GM12878 (cell line): ENCODE measurements around the gene ASPDH. TPM values are rescaled to one million over a fixed set of nuclear protein-coding genes. Genes with fewer than 3 reads are reported as not detected.

Experiments
- ATAC-seq: fragments of 200-7000 bp; cut with Tn5 transposase; 3 replicates; pipeline ENCODE4 v1.9.1; 2020; ENCODE audit warnings: mild to moderate bottlenecking, moderate library complexity
- BruUV-seq: library from RNA; stranded (reverse); fragments of 400-500 nt; replicated peaks from 2 replicates; lab custom pipeline; 2021; lab: Mats Ljungman, UMichigan
- CTCF ChIA-PET: fragments of 300-600 bp; sonication (Branson Sonifier 250); formaldehyde crosslinking; extraction: SDS; loops from one replicate; lab custom pipeline; 2021; ENCODE audit warnings: inconsistent platforms; lab: Yijun Ruan, JAX
- POLR2A ChIA-PET: fragments of 350-600 bp; formaldehyde crosslinking; extraction: SDS; loops from one replicate; lab custom pipeline; 2021; ENCODE audit warnings: inconsistent platforms; lab: Charles Lee
- RAD21 ChIA-PET: fragments of 300-600 bp; sonication (Branson Sonifier 250); formaldehyde crosslinking; loops from one replicate; lab custom pipeline; 2023; ENCODE audit warnings: antibody characterized with exemption; ENCODE audit not compliant: unreplicated experiment; lab: Charles Lee
- SMC1A ChIA-PET: fragments of 300-600 bp; sonication (Branson Sonifier 250); formaldehyde crosslinking; loops from one replicate; lab custom pipeline; 2023; ENCODE audit not compliant: unreplicated experiment, uncharacterized antibody; lab: Charles Lee
- DNase-seq: peaks from one replicate; pipeline ENCODE4 v3.0.0-alpha.2; 2011; ENCODE audit warnings: low read depth, low spot score
- FAIRE-seq: peaks from 3 replicates; lab custom pipeline; 2011; peaks lifted over from hg19 to GRCh38; lab: Jason Lieb, UNC
- H2AFZ ChIP-seq: 2 replicates; pipeline ENCODE4 v1.6.0; 2011; ENCODE audit warnings: low read depth, low read length, control low read depth; ENCODE audit not compliant: control insufficient read depth
- H3K27ac ChIP-seq: 2 replicates; pipeline ENCODE4 v1.5.1; 2011; ENCODE audit warnings: control low read depth; ENCODE audit not compliant: control insufficient read depth, insufficient read depth
- H3K27me3 ChIP-seq, 2 experiments: replicated peaks in 1 of 2; 2 replicates each; pipeline versions ENCODE4 v1.6.0 to v1.6.1; 2011; ENCODE audit warnings: low read length in 1 of 2; ENCODE audit not compliant: control insufficient read depth in 2 of 2, insufficient read depth in 2 of 2
- H3K36me3 ChIP-seq, 2 experiments: 2 replicates each; pipeline ENCODE4 v1.5.1; 2011; ENCODE audit warnings: low read length in 1 of 2; ENCODE audit not compliant: control insufficient read depth in 2 of 2, insufficient read depth in 2 of 2
- H3K4me1 ChIP-seq: 2 replicates; pipeline ENCODE4 v1.6.1; 2011; ENCODE audit warnings: mild to moderate bottlenecking, low read length, moderate library complexity, mixed read lengths; ENCODE audit not compliant: control insufficient read depth, insufficient read depth
- H3K4me2 ChIP-seq: 2 replicates; pipeline ENCODE4 v1.6.0; 2011; ENCODE audit warnings: control low read depth; ENCODE audit not compliant: control insufficient read depth, insufficient read depth
- H3K4me3 ChIP-seq: fragments of 200-600 bp; sonication (generic); 2 replicates; pipeline ENCODE4 v1.5.1; 2016
- H3K79me2 ChIP-seq: 2 replicates; pipeline ENCODE4 v1.6.0; 2011; ENCODE audit warnings: low read length; ENCODE audit not compliant: control insufficient read depth, insufficient read depth
- H3K9ac ChIP-seq: 2 replicates; pipeline ENCODE4 v1.8.0; 2011; ENCODE audit warnings: low read length, control low read depth, mixed read lengths; ENCODE audit not compliant: control insufficient read depth, insufficient read depth
- H3K9me3 ChIP-seq: replicated peaks from 3 replicates; pipeline ENCODE4 v1.5.1; 2011; ENCODE audit warnings: mild to moderate bottlenecking, low read length; ENCODE audit not compliant: control insufficient read depth, insufficient read depth
- H4K20me1 ChIP-seq: 2 replicates; pipeline ENCODE4 v1.6.0; 2011; ENCODE audit not compliant: control insufficient read depth, insufficient read depth
- BMI1 ChIP-seq: fragments of 450-650 bp; IDR thresholded peaks from 2 replicates; pipeline ENCODE4 v1.6.1; 2016; ENCODE audit warnings: mild to moderate bottlenecking, moderate library complexity, borderline replicate concordance
- CHD2 ChIP-seq: IDR thresholded peaks from 2 replicates; pipeline ENCODE4 v1.6.1; 2011; ENCODE audit warnings: low read depth, low read length, improper control_type of control experiment, borderline replicate concordance
- EED ChIP-seq: sonication (generic); IDR thresholded peaks from 2 replicates; pipeline ENCODE4 v1.6.1; 2016; ENCODE audit warnings: antibody characterized with exemption, low read depth
- ESRRA ChIP-seq: IDR thresholded peaks from 2 replicates; pipeline ENCODE4 v1.6.1; 2012; ENCODE audit warnings: mild to moderate bottlenecking, low read length, improper control_type of control experiment
- NFXL1 ChIP-seq: fragments of 450-650 bp; IDR thresholded peaks from 2 replicates; pipeline ENCODE4 v1.6.1; 2017; ENCODE audit warnings: antibody characterized with exemption, mild to moderate bottlenecking, borderline replicate concordance
- NR2C2 ChIP-seq: IDR thresholded peaks from 2 replicates; pipeline ENCODE4 v1.6.1; 2011; ENCODE audit warnings: borderline replicate concordance, low read depth; ENCODE audit not compliant: control insufficient read depth, insufficient read length
- PML ChIP-seq: IDR thresholded peaks from 2 replicates; pipeline ENCODE4 v1.6.1; 2012; ENCODE audit warnings: low read length, inconsistent platforms
- POLR2AphosphoS5 ChIP-seq: IDR thresholded peaks from 2 replicates; pipeline ENCODE4 v1.6.1; 2011; ENCODE audit warnings: mild to moderate bottlenecking, low read length, inconsistent platforms
- POU2F2 ChIP-seq: IDR thresholded peaks from 3 replicates; pipeline ENCODE4 v1.6.1; 2011; ENCODE audit warnings: low read depth, mild to moderate bottlenecking, low read length, borderline replicate concordance
- SMAD1 ChIP-seq: fragments of 450-650 bp; IDR thresholded peaks from 2 replicates; pipeline ENCODE4 v1.6.1; 2018; ENCODE audit warnings: mild to moderate bottlenecking, low read depth; ENCODE audit not compliant: partially characterized antibody
- SMAD5 ChIP-seq: IDR thresholded peaks from 2 replicates; pipeline ENCODE4 v1.6.1; 2016; ENCODE audit warnings: antibody characterized with exemption, low read depth
- SPI1 ChIP-seq: IDR thresholded peaks from 2 replicates; pipeline ENCODE4 v1.6.1; 2011; ENCODE audit warnings: low read depth, mild to moderate bottlenecking, low read length, moderate library complexity, borderline replicate concordance; ENCODE audit not compliant: insufficient read depth
- TCF7 ChIP-seq: IDR thresholded peaks from 2 replicates; pipeline ENCODE4 v1.6.1; 2014; ENCODE audit warnings: antibody characterized with exemption, borderline replicate concordance
- ZZZ3 ChIP-seq: IDR thresholded peaks from 2 replicates; pipeline ENCODE4 v1.6.1; 2011; ENCODE audit warnings: low read depth; ENCODE audit not compliant: control insufficient read depth, insufficient read length
- WGBS: methylation state at CpG from one replicate; pipeline ENCODE4 v1.1.6; 2016; ENCODE audit warnings: low lambda C conversion rate; ENCODE audit not compliant: insufficient replicate concordance, insufficient coverage; ENCODE audit errors: missing lambda C conversion rate; 5-methylcytosine and 5-hydroxymethylcytosine counted together
- in situ Hi-C: fragments of 300-500 bp; cut with MboI; formaldehyde crosslinking; loops from 9 replicates; pipeline ENCODE4 v1.14.3; 2018; ENCODE audit warnings: mixed read lengths
- intact Hi-C: fragments of 100-400 bp; cut with micrococcal nuclease; formaldehyde crosslinking; loops from one replicate; pipeline ENCODE4 v1.14.2; 2022; ENCODE audit not compliant: unreplicated experiment
- polyA plus RNA-seq, 11 experiments: library from polyadenylated mRNA; depleted of rRNA in 4 of 11; unstranded in 6 of 11; stranded (reverse) in 5 of 11; fragments of >200 nt; fragmentation: Nextera tagmentation in 4 of 11; fragmentation: Illumina TruSeq in 1 of 11; extraction: Ambion mirVana in 4 of 11; extraction: Trizol in 1 of 11; gene quantifications; 1 replicate in 1 of 11; 2 replicates in 10 of 11; pipeline versions ENCODE4 v1.2.1 to v1.2.3, GENCODE V29; 2011 to 2016; ENCODE audit warnings: inconsistent platforms in 2 of 11, missing spikeins in 2 of 11, low read depth in 1 of 11
- total RNA-seq, 4 experiments: library from RNA; depleted of rRNA in 3 of 4; stranded (reverse); fragments of >200 nt in 3 of 4; fragmentation: Illumina TruSeq in 1 of 4; extraction: Trizol in 1 of 4; gene quantifications; 2 replicates each; pipeline versions ENCODE4 v1.2.1 to v1.2.3, GENCODE V29; 2013 to 2021
- TF ChIP-seq, protein P1 (sequence below): IDR thresholded peaks from 2 replicates; pipeline ENCODE4 v1.6.1; 2012; ENCODE audit warnings: low read length, inconsistent platforms
- TF ChIP-seq, protein P2 (sequence below): IDR thresholded peaks from 2 replicates; pipeline ENCODE4 v1.6.1; 2011; ENCODE audit warnings: borderline replicate concordance, low read depth, mild to moderate bottlenecking, moderate library complexity, mixed read lengths, low read length; ENCODE audit not compliant: insufficient read depth; ENCODE audit errors: extremely low read length

Gene ASPDH
- total and polyA plus RNA-seq, 10 of the 15 experiments (the other 5 are each of a cell fraction or from before 2014, with no cell fraction given) = not detected

- Histone ChIP-seq H3K36me3 (no peaks in the 10 kb centered on the region), H4K20me1 (no peaks in the 10 kb centered on the region), H3K4me3 (no peak overlapping the region), H3K9me3 (no peaks in the 10 kb centered on the region), H3K9ac (no peak overlapping the region), H3K27ac (no peak overlapping the region), H3K27me3 (no peaks in the 10 kb centered on the region), H3K79me2 (no peaks in the 10 kb centered on the region), H3K4me1 (no peaks in the 10 kb centered on the region), H3K4me2 (no peak overlapping the region), H2AFZ (no peak overlapping the region)
- DNase-seq = no peak
- ChIA-PET SMC1A (no interaction called here), CTCF (no interaction called here), RAD21 (no interaction called here), POLR2A (no interaction called here)
- in situ Hi-C loops = no loop called here
- intact Hi-C loops = no loop called here
- BruUV-seq = no TSS peak
- no peak for FAIRE-seq
- TF ChIP-seq ESRRA (no peak), CHD2 (no peak), ZZZ3 (no peak), TCF7 (no peak), POU2F2 (no peak), BMI1 (no peak), PML (no peak), EED (no peak), POLR2AphosphoS5 (no peak), SMAD5 (no peak), SMAD1 (no peak), SPI1 (no peak), NFXL1 (no peak), NR2C2 (no peak)
- TF ChIP-seq, protein P1, sequence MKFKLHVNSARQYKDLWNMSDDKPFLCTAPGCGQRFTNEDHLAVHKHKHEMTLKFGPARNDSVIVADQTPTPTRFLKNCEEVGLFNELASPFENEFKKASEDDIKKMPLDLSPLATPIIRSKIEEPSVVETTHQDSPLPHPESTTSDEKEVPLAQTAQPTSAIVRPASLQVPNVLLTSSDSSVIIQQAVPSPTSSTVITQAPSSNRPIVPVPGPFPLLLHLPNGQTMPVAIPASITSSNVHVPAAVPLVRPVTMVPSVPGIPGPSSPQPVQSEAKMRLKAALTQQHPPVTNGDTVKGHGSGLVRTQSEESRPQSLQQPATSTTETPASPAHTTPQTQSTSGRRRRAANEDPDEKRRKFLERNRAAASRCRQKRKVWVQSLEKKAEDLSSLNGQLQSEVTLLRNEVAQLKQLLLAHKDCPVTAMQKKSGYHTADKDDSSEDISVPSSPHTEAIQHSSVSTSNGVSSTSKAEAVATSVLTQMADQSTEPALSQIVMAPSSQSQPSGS = no peak
- TF ChIP-seq, protein P2, sequence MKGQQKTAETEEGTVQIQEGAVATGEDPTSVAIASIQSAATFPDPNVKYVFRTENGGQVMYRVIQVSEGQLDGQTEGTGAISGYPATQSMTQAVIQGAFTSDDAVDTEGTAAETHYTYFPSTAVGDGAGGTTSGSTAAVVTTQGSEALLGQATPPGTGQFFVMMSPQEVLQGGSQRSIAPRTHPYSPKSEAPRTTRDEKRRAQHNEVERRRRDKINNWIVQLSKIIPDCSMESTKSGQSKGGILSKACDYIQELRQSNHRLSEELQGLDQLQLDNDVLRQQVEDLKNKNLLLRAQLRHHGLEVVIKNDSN = no peak
- no peak for ATAC-seq
- WGBS = 93% methylated on average over 22 of the region's 37 CpGs
Observed at GRCh38 chr19:50517704-50518075, 4.0 kb upstream of the ASPDH start.
